HEK293 (cell line): Measurements from ENCODE around the gene ACOT8.
"Not testable (repeated sequence)": the region's sequence is repeated elsewhere in the genome, so short reads cannot be mapped to it uniquely, and the experiment has no call there.

Experiments
- CTCF ChIA-PET: fragments of 350-600 bp; formaldehyde crosslinking; extraction: SDS; loops from one replicate; lab custom pipeline; 2021; ENCODE audit warnings: antibody characterized with exemption; lab: Yijun Ruan, JAX
- POLR2A ChIA-PET: fragments of 300-600 bp; formaldehyde crosslinking; extraction: SDS; loops from one replicate; lab custom pipeline; 2020; ENCODE audit warnings: antibody characterized with exemption, inconsistent platforms; lab: Yijun Ruan, JAX
- H3K27ac ChIP-seq: fragments of 200-500 bp; sonication (Bioruptor generic); 2 replicates; pipeline ENCODE4 v1.5.1; 2014; ENCODE audit warnings: low read depth, low read length, control low read depth, inconsistent platforms; ENCODE audit errors: extremely low read depth
- H3K36me3 ChIP-seq, 2 experiments: fragments of 200-500 bp in 1 of 2; sonication (Bioruptor generic) in 1 of 2; 1 replicate in 1 of 2; 2 replicates in 1 of 2; pipeline ENCODE4 v1.5.1; 2014 to 2017; ENCODE audit warnings: inconsistent platforms in 2 of 2, low read length in 2 of 2; ENCODE audit not compliant: control insufficient read depth in 2 of 2, insufficient read depth in 1 of 2
- H3K4me1 ChIP-seq: fragments of 200-500 bp; sonication (Bioruptor generic); 2 replicates; pipeline ENCODE4 v1.5.1; 2014; ENCODE audit warnings: mild to moderate bottlenecking, low read length, inconsistent platforms; ENCODE audit not compliant: control insufficient read depth, insufficient read depth
- H3K4me3 ChIP-seq: 2 replicates; pipeline ENCODE4 v1.5.1; 2011; ENCODE audit warnings: low read depth, mild to moderate bottlenecking, control low read depth, low read length, moderate library complexity
- H3K9me3 ChIP-seq: fragments of 200-500 bp; sonication (Bioruptor generic); 2 replicates; pipeline ENCODE4 v1.5.1; 2014; ENCODE audit warnings: low read depth, low read length, inconsistent platforms; ENCODE audit not compliant: control insufficient read depth, insufficient read depth
- GLI4 ChIP-seq: fragments of 450-650 bp; formaldehyde crosslinking; IDR thresholded peaks from 2 replicates; pipeline ENCODE4 v1.5.1; 2016; ENCODE audit warnings: missing biosample characterization, missing genetic modification characterization
- HOXC10 ChIP-seq: sonication (generic); formaldehyde crosslinking; IDR thresholded peaks from 2 replicates; pipeline ENCODE4 v1.8.1; 2023; ENCODE audit warnings: mild to moderate bottlenecking, missing genetic modification reagents
- HOXD13 ChIP-seq: sonication (generic); formaldehyde crosslinking; IDR thresholded peaks from 2 replicates; pipeline ENCODE4 v1.8.0; 2022; ENCODE audit warnings: missing genetic modification reagents, borderline replicate concordance
- KLF17 ChIP-seq: fragments of 450-650 bp; formaldehyde crosslinking; IDR thresholded peaks from 2 replicates; pipeline ENCODE4 v1.5.1; 2016; ENCODE audit warnings: missing biosample characterization, missing genetic modification characterization
- KLF8 ChIP-seq: fragments of 450-650 bp; formaldehyde crosslinking; IDR thresholded peaks from 2 replicates; pipeline ENCODE4 v1.5.1; 2016; ENCODE audit warnings: missing biosample characterization, missing genetic modification characterization
- ZNF138 ChIP-seq: fragments of 450-650 bp; formaldehyde crosslinking; IDR thresholded peaks from 2 replicates; pipeline ENCODE4 v1.5.1; 2016; ENCODE audit warnings: missing biosample characterization, missing genetic modification characterization, borderline replicate concordance
- ZNF155 ChIP-seq: fragments of 450-650 bp; formaldehyde crosslinking; IDR thresholded peaks from 2 replicates; pipeline ENCODE4 v1.5.1; 2016; ENCODE audit warnings: missing biosample characterization, missing genetic modification characterization
- ZNF16 ChIP-seq: fragments of 450-650 bp; formaldehyde crosslinking; IDR thresholded peaks from 2 replicates; pipeline ENCODE4 v1.5.1; 2016; ENCODE audit warnings: low read depth, missing biosample characterization, missing genetic modification characterization
- ZNF184 ChIP-seq: fragments of 450-650 bp; IDR thresholded peaks from 2 replicates; pipeline ENCODE4 v1.5.1; 2018; ENCODE audit warnings: missing biosample characterization, mild to moderate bottlenecking, missing genetic modification characterization
- ZNF2 ChIP-seq: fragments of 450-650 bp; formaldehyde crosslinking; IDR thresholded peaks from 2 replicates; pipeline ENCODE4 v1.5.1; 2016; ENCODE audit warnings: missing biosample characterization, missing genetic modification characterization
- ZNF302 ChIP-seq: fragments of 450-650 bp; formaldehyde crosslinking; IDR thresholded peaks from 2 replicates; pipeline ENCODE4 v1.5.1; 2016; ENCODE audit warnings: missing biosample characterization, missing genetic modification characterization, low read depth
- ZNF558 ChIP-seq: fragments of 450-650 bp; formaldehyde crosslinking; IDR thresholded peaks from 2 replicates; pipeline ENCODE4 v1.5.1; 2016; ENCODE audit warnings: missing biosample characterization, missing genetic modification characterization
- ZNF596 ChIP-seq: fragments of 450-650 bp; IDR thresholded peaks from 2 replicates; pipeline ENCODE4 v1.5.0; 2018; ENCODE audit warnings: missing biosample characterization, mild to moderate bottlenecking, missing genetic modification characterization, moderate library complexity
- ZNF677 ChIP-seq: fragments of 450-650 bp; IDR thresholded peaks from 2 replicates; pipeline ENCODE4 v1.5.0; 2018; ENCODE audit warnings: missing biosample characterization, mild to moderate bottlenecking, missing genetic modification characterization, moderate library complexity
- ZNF701 ChIP-seq: fragments of 450-650 bp; formaldehyde crosslinking; IDR thresholded peaks from 2 replicates; pipeline ENCODE4 v1.5.1; 2016; ENCODE audit warnings: missing biosample characterization, missing genetic modification characterization
- ZNF791 ChIP-seq: fragments of 450-650 bp; formaldehyde crosslinking; IDR thresholded peaks from 2 replicates; pipeline ENCODE4 v1.5.1; 2016; ENCODE audit warnings: missing biosample characterization, missing genetic modification characterization
- TF ChIP-seq, protein P1 (sequence below): fragments of 450-650 bp; IDR thresholded peaks from 2 replicates; pipeline ENCODE4 v1.5.1; 2018; ENCODE audit warnings: missing biosample characterization, missing genetic modification characterization
- TF ChIP-seq, protein P2 (sequence below): fragments of 450-650 bp; formaldehyde crosslinking; IDR thresholded peaks from 2 replicates; pipeline ENCODE4 v1.5.1; 2016; ENCODE audit warnings: missing biosample characterization, missing genetic modification characterization
- TF ChIP-seq, protein P3 (sequence below): fragments of 450-650 bp; formaldehyde crosslinking; IDR thresholded peaks from 2 replicates; pipeline ENCODE4 v1.5.1; 2016; ENCODE audit warnings: missing biosample characterization, missing genetic modification characterization

ACOT8 gene

GRCh38 chr20:45902199-45902701, 45.1 kb upstream of the ACOT8 start:
- no peak for TF ChIP-seq ZNF302 (tag by site-specific recombination)
- Histone ChIP-seq H3K36me3 (peaks cover 0 to 15% of the 10 kb centered on the region in 2 experiments; a peak in 1 of 3 replicates), H3K27ac (no peak overlapping the region), H3K4me3 (no peak overlapping the region), H3K9me3 (no peaks in the 10 kb centered on the region), H3K4me1 (no peaks in the 10 kb centered on the region)
- CTCF ChIA-PET: no interaction called here
- POLR2A ChIA-PET: interaction anchor here (0.6 to 1.0 kb wide), 2 partner anchors 11 to 21 kb away, joined by 3 read pairs; partner anchors contain the start of genes CTSA, NEURL2 and ZSWIM1

DNA sequence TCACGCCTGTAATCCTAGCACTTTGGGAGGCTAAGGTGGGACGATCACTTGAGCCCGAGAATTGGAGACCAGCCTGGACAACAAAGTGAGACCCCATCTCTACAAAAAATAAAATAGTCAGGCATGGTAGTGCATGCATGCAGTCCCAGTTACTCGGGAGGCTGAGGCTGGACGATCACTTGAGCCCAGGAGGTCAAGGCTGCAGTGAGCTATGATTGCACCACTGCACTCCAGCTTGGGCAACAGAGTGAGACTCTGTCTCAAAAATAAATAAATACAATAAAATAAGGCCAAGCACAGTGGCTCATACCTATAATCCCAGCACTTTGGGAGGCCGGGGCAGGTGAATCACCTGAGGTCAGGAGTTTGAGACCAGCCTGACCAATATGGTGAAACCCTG, 44.1 kb upstream of the ACOT8 start:
- H3K9me3 ChIP-seq, CTCF ChIA-PET, H3K4me3 ChIP-seq, H3K27ac ChIP-seq, H3K4me1 ChIP-seq: not testable (repeated sequence)
- peaks cover 0 to 22% of the 10 kb centered on the region in 2 experiments; a peak in 1 of 3 replicates for H3K36me3 ChIP-seq
- POLR2A ChIA-PET: interaction anchor here (1.0 kb wide), 1 partner anchor 21 kb away, joined by 3 read pairs; the partner anchor contains the start of gene ZSWIM1

- Histone ChIP-seq H3K9me3 (no peaks in the 10 kb centered on the region), H3K27ac (no peak overlapping the region), H3K36me3 (peaks cover 0 to 30% of the 10 kb centered on the region in 2 experiments; a peak in 2 of 3 replicates), H3K4me1 (no peaks in the 10 kb centered on the region), H3K4me3 (no peak overlapping the region)
- TF ChIP-seq, protein P1, sequence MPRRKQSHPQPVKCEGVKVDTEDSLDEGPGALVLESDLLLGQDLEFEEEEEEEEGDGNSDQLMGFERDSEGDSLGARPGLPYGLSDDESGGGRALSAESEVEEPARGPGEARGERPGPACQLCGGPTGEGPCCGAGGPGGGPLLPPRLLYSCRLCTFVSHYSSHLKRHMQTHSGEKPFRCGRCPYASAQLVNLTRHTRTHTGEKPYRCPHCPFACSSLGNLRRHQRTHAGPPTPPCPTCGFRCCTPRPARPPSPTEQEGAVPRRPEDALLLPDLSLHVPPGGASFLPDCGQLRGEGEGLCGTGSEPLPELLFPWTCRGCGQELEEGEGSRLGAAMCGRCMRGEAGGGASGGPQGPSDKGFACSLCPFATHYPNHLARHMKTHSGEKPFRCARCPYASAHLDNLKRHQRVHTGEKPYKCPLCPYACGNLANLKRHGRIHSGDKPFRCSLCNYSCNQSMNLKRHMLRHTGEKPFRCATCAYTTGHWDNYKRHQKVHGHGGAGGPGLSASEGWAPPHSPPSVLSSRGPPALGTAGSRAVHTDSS (tag by site-specific recombination): no peak
- TF ChIP-seq ZNF155 (tag by site-specific recombination) (no peak), ZNF2 (tag by site-specific recombination) (no peak), GLI4 (tag by site-specific recombination) (no peak), HOXC10 (CRISPR knock-in tag) (no peak), ZNF701 (tag by site-specific recombination) (no peak), ZNF596 (tag by site-specific recombination) (no peak), HOXD13 (no peak), ZNF677 (no peak), ZNF16 (no peak), ZNF184 (tag by site-specific recombination) (no peak), ZNF791 (tag by site-specific recombination) (no peak), ZNF558 (tag by site-specific recombination) (no peak), KLF17 (tag by site-specific recombination) (no peak), KLF8 (tag by site-specific recombination) (no peak), ZNF138 (no peak)
- TF ChIP-seq, protein P2, sequence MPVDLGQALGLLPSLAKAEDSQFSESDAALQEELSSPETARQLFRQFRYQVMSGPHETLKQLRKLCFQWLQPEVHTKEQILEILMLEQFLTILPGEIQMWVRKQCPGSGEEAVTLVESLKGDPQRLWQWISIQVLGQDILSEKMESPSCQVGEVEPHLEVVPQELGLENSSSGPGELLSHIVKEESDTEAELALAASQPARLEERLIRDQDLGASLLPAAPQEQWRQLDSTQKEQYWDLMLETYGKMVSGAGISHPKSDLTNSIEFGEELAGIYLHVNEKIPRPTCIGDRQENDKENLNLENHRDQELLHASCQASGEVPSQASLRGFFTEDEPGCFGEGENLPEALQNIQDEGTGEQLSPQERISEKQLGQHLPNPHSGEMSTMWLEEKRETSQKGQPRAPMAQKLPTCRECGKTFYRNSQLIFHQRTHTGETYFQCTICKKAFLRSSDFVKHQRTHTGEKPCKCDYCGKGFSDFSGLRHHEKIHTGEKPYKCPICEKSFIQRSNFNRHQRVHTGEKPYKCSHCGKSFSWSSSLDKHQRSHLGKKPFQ: no peak
- TF ChIP-seq, protein P3, sequence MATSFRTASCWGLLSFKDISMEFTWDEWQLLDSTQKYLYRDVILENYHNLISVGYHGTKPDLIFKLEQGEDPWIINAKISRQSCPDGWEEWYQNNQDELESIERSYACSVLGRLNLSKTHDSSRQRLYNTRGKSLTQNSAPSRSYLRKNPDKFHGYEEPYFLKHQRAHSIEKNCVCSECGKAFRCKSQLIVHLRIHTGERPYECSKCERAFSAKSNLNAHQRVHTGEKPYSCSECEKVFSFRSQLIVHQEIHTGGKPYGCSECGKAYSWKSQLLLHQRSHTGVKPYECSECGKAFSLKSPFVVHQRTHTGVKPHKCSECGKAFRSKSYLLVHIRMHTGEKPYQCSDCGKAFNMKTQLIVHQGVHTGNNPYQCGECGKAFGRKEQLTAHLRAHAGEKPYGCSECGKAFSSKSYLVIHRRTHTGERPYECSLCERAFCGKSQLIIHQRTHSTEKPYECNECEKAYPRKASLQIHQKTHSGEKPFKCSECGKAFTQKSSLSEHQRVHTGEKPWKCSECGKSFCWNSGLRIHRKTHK (tag by site-specific recombination): no peak
- POLR2A ChIA-PET: interaction anchor here (1.1 to 1.6 kb wide), 2 partner anchors 12 to 35 kb away, joined by 5 to 8 read pairs; partner anchors contain the start of gene PCIF1
- CTCF ChIA-PET: interaction anchor here (1.3 kb wide), 1 partner anchor 100 kb away, joined by 3 read pairs; no protein-coding TSS in a partner anchor
Observed at GRCh38 chr20:45899046-45899835, 42.0 kb upstream of the ACOT8 start.
